ENCODE measurements around the gene IFT172.
A peak's percentile ranks its signal among the peaks of the same experiment; 100 is the strongest.

DNA sequence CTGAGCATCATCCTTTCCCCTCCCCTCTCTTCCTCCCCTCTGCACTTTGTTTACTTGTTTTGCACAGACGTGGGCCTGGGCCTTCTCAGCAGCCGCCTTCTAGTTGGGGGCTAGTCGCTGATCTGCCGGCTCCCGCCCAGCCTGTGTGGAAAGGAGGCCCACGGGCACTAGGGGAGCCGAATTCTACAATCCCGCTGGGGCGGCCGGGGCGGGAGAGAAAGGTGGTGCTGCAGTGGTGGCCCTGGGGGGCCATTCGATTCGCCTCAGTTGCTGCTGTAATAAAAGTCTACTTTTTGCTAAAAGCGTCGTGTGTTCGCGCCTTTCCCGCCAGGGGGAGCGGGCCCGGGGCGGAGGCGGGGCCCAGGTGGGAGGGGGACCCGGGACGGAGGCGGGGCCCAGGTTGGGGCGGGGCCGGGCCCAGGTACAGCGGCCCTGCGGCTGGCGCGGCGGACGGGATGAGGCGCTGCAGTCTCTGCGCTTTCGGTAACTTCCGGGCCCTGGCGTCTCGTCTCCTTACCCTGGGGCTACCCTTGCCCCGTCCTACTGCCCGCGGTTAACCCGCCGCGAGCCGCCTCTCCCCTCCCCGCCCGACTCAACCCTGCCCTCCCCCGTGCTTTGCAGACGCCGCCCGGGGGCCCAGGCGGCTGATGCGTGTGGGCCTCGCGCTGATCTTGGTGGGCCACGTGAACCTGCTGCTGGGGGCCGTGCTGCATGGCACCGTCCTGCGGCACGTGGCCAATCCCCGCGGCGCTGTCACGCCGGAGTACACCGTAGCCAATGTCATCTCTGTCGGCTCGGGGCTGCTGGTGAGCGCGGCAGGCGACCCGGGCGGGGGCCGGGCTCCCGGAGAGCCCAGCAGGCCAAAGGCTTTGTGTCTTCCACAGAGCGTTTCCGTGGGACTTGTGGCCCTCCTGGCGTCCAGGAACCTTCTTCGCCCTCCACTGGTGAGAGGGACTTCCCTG is 47.3 kb downstream of the IFT172 start, which contains the start of gene KRTCAP3:
- TF ChIP-seq, protein P1, sequence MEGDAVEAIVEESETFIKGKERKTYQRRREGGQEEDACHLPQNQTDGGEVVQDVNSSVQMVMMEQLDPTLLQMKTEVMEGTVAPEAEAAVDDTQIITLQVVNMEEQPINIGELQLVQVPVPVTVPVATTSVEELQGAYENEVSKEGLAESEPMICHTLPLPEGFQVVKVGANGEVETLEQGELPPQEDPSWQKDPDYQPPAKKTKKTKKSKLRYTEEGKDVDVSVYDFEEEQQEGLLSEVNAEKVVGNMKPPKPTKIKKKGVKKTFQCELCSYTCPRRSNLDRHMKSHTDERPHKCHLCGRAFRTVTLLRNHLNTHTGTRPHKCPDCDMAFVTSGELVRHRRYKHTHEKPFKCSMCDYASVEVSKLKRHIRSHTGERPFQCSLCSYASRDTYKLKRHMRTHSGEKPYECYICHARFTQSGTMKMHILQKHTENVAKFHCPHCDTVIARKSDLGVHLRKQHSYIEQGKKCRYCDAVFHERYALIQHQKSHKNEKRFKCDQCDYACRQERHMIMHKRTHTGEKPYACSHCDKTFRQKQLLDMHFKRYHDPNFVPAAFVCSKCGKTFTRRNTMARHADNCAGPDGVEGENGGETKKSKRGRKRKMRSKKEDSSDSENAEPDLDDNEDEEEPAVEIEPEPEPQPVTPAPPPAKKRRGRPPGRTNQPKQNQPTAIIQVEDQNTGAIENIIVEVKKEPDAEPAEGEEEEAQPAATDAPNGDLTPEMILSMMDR (IDR thresholded peaks at IDR 0.05), result peak in 1 of 4 experiments; percentile 10
- peak in 1 of 2 donors; percentile 7 for TF ChIP-seq POLR2A (IDR thresholded peaks at IDR 0.05)

Data from uterus (tissue), 2 donors.